GM19467 (cell line): ENCODE measurements around the gene AKAP9.
A peak's percentile ranks its signal among the peaks of the same experiment; 100 is the strongest.
"Not testable (repeated sequence)": the region's sequence is repeated elsewhere in the genome, so short reads cannot be mapped to it uniquely, and the experiment has no call there.

Experiments
- ATAC-seq: cut with Tn5 transposase; IDR thresholded peaks from one replicate; pipeline ENCODE4 v1.9.1; 2021; ENCODE audit warnings: mild to moderate bottlenecking, moderate library complexity; ENCODE audit not compliant: unreplicated experiment

Gene AKAP9

DNA sequence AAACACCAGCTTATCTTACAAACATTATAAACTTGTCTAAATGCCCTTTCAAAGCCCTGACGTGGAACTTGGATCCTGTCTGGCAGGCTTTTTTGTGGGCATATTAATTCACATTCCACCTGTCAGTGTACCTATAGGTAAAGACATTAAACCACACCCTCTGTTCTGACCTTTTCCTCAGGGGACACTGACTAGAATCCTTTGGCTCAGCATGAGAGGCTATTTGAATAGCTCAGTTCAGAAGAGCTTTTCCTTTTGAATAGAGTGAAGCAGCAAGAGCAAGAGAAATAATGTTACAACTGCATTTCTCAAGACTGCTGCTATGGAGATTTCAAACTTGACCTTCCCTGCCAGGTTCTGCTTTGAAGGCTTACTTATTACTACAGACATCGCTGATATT, 116.7 kb downstream of the AKAP9 start:
- ATAC-seq: no peak

DNA sequence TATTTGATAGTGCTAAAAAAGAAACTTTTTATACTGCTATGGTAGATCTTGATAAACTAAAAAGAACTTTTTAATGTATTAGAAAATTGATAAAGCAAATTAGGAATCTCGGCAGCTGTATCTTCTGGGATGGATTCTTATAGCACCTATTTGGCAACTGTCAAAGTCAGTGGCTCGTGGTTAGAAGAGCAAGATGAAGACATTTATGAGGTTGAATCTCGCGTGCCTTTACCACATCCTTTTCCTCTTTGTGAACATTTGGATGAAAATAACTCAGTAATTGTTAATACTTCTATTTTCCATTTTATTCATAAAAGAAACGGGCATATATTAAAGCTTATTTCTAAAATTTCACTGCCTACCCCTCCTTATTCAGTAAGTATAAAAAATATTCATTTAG, 117.4 kb downstream of the AKAP9 start:
- ATAC-seq: no peak

GRCh38 chr7:92058899-92059298, 118.2 kb downstream of the AKAP9 start:
- no peak for ATAC-seq

DNA sequence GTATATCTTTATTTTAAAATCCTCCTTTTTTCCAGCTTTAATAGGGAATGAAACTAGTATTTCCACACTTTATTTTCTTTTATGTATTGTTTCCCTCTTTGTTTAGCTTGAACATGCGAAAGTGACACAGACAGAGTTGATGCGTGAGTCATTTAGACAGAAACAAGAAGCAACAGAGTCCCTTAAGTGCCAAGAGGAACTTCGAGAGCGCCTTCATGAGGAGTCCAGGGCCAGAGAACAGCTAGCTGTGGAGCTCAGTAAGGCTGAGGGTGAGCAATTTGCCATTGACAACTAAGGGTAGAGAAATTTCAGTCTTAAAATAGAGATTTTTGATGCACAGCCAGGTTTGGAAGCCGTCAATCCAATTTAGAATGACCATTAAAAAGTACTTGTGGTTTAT, 120.5 kb downstream of the AKAP9 start:
- no peak for ATAC-seq

DNA sequence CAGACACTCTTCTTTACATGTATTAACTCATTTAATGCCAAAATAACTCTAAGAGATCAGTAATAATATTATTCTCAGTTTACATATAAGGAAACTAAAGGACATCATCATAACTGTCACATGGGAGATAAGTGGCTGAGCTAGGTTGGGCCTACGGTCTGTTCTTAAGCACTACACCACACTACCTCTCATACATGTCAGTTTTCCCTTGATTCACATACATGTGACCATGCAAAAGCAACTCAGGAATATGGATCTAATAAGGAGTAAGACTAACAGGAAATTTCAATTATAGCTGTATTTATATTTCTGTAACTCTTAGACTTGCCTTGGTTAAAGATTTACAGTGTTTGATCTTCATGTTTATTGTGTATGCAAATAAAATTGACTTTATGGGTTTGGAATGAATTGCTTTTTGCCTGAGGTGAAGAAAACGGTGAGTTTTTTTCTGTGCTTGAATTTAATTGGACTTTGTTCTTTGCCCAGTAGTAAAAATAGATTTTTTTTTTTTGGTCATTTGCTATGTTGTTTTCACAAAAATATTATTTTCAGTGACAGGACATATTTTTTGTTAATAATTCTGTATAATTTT, 123.9 kb downstream of the AKAP9 start:
- no peak for ATAC-seq

GRCh38 chr7:92071032-92071431, 130.4 kb downstream of the AKAP9 start:
- ATAC-seq: no peak

DNA sequence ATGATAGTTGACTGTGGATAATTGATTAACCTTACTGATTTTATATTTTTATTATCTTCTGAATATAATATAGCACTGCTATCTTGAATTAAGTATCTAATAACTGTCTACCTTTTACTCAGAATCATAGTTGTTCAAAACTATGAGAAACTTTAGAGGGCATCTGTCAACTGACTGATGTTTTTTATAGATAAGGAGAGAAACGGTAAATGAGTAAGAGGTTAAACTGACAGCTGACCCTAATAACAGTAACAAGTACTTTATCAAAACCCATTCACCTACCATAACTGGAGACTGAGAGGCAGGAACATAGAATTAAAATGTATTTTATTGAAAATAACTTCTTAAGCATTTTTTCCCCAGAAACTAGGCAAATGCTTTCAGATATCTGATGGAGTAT, 131.5 kb downstream of the AKAP9 start:
- ATAC-seq: no peak

DNA sequence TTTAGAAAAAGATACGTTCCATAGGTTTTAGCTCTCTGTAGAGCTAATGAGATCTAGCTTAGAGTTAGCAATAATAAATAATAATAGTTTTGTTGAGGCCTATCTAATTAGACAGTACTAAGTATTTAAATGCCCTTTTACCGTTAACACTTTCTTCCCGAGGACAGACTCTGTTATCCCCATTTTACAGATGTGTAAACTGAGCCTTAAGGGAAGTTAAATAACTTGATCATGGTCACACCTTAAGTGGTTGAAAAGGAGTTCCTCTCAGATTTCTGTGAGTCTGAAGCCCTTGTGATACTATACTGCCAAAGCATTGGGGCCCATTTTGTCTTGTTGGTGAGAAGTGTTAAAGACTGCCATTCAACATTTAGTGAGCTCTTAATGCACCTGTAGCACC, 132.0 kb downstream of the AKAP9 start:
- ATAC-seq: no peak

- peak; percentile 91 for ATAC-seq
These were observed 134.9 kb downstream of the AKAP9 start for GRCh38 chr7:92075455-92076158.

DNA sequence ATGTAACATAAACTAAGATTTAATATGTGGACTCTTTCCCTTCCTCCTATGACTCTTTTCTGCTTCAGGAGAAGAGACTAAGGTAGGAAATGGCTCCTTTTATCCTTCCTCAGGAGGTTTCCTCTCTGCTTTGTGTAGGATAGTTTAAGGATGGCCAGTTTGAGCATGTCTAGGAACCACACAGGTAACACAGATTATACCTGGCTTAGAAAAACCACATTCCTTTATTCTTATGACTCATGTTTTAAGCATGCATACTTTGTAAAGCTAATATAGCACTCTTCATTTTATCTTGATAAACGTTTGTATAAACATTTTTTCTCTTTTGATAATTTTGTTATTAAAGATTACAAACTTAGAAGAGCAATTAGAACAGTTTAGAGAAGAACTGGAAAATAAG, 135.8 kb downstream of the AKAP9 start:
- no peak for ATAC-seq

DNA sequence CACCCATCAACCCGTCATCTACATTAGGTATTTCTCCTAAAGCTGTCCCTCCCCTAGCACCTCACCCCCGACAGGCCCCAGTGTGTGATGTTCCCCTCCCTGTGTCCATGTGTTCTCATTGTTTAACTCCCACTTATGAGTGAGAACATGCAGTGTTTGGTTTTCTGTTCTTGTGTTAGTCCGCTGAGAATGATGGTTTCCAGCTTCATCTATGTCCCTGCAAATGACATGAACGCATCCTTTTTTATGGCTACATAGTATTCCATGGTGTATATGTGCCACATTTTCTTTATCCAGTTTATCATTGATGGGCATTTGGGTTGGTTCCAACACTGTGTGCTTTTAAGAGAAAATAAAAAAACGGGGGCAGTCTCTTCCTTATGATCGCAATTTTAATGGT, 143.3 kb downstream of the AKAP9 start:
- ATAC-seq: not testable (repeated sequence)

- ATAC-seq: no peak
These were observed 147.6 kb downstream of the AKAP9 start for GRCh38 chr7:92088266-92088665.

GRCh38 chr7:92092210-92092609, 151.5 kb downstream of the AKAP9 start:
- ATAC-seq: no peak

DNA sequence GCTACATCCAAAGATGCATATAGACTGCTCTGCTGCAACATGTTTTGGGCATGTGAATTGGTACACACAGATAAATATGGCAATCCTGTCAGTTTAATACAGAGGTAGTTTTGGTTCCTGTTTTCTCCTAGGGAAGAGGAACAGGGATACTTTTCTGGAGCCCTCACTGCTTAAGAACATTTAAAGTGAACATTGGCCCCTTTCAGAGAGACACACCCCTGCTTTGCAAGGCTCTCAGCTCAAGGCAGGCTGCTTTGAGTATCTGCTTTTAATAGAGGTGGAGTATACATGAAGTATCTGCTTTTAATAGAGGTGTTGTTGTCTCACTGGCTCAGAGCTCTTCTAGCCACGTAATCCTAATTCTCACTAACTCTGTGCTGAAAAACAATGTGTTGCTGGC, 154.7 kb downstream of the AKAP9 start:
- ATAC-seq: no peak

DNA sequence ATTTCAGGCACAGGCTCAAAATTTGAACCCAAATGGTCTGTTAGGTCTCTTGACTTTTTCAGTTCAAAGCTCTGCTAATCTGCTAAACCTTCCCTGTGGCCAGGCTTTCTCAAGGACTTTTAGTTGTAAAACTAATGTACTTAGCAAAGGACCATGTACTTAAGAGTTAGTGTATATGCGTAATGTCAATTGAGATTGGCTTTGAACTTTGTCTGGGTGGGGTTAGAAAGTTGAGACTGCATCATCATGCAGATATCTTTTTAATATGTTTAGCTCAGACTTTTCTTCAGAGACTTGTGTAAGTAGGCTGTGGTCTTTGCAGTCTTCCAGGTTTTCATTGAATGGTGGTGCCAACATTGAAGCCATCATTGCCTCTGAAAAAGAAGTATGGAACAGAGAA, 159.9 kb downstream of the AKAP9 start:
- no peak for ATAC-seq

- not testable (repeated sequence) for ATAC-seq
These were observed 162.2 kb downstream of the AKAP9 start for GRCh38 chr7:92102862-92103261.

- no peak for ATAC-seq
These were observed 168.2 kb downstream of the AKAP9 start for GRCh38 chr7:92108821-92109220.

GRCh38 chr7:92110857-92111256, 170.2 kb downstream of the AKAP9 start:
- ATAC-seq: no peak

GRCh38 chr7:92115821-92116220, 175.2 kb downstream of the AKAP9 start:
- ATAC-seq: no peak

DNA sequence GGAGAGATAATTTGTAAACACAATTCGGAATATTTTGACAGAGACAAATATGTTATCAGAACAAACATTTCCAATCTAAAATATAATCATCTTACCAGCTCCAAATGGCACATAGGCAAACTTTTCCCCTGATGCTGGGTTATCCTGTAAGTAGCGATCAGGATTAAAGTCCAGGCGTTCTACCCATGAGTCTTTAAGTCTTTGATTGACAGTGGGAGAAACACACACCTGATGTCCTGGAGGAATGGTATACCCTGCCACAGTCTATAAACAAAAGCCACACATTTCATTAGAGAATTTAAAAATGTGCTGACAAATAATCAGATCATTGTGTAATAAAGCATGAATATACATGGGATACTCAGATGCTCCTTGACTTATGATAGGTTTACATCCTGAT, 176.3 kb downstream of the AKAP9 start:
- ATAC-seq: no peak

DNA sequence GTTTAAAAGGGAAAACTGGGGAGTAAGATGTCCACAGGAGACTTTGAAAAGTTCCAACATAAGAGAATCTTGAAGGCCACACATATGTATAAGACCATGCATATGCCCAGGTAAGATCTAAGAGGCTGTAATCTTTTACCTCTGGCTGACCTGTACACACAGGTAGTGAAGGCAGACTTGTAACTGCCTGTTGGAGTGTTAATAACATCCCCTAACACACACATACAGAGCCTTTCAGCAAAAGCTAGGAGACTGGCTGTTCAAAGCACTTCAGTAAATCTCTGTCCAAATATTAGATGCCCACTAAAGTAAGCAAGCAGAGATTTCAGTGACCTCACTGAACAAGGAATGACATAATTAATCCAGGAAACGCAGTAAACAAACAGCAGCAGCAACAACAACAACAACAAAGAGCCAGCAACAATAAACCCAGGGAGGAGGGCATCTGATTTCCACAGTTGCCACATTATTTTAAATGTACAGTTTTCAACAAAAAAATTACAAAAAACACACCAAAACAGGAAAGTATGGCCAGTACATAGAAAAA, 178.6 kb downstream of the AKAP9 start:
- no peak for ATAC-seq

DNA sequence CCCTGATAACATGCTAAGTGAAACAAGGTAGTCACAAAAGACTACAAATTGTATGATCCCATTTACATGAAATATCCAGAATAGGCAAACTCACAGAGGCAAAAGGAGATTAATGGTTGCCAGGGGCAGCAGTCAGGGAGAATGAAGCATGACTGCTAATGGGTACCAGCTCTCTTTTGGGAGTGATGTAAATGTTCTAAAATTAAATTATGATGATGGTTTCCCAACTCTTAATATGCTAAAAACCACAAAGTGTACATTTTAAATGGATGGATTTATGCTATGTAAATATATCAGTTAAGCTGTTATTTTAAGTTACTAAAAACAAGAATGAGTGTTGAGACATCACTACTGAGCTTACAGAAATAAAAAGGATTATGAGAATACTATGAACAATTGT, 181.0 kb downstream of the AKAP9 start:
- no peak for ATAC-seq

GRCh38 chr7:92131093-92131492, 190.4 kb downstream of the AKAP9 start:
- no peak for ATAC-seq
